ENCODE measurements around the gene KAZN. TPM values are rescaled to one million over a fixed set of nuclear protein-coding genes. Genes with fewer than 3 reads are reported as not detected.

Gene KAZN
- total RNA-seq, 2 donors from 2014 or later: 0.46 to 0.58 TPM

DNA sequence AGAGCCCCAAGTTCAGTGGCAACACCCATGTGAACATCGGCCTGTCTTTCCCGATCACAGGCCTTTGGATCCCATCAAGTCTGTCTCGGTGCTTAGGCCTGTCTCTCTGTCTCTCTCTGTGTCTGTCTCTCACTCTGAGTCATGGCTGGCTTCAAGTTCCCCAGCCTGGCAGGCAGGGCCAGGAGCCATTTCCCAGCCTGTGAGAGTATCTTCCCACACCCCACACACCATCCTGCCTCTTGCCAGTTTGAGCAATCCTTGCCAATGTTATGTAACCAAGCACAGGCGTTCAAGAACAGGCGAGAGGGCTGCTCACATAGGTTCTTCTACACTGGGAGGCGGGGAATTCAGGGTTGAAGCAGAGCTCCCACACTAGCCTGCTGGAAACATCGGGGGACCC, 485.1 kb downstream of the KAZN start:
- Mint-ChIP-seq H3K4me3 (no peak overlapping the region), H3K27me3 (ENCODE audit: low read depth) (no peaks in the 10 kb centered on the region), H3K36me3 (ENCODE audit: insufficient read depth in 2 of 2) (no peaks in the 10 kb centered on the region), H3K9me3 (no peaks in the 10 kb centered on the region), H3K4me1 (ENCODE audit: low read depth) (no peaks in the 10 kb centered on the region), H3K27ac (no peak overlapping the region)
- DNase-seq (no peak), ATAC-seq (replicated peaks in 1 of 2) (no peak)

DNA sequence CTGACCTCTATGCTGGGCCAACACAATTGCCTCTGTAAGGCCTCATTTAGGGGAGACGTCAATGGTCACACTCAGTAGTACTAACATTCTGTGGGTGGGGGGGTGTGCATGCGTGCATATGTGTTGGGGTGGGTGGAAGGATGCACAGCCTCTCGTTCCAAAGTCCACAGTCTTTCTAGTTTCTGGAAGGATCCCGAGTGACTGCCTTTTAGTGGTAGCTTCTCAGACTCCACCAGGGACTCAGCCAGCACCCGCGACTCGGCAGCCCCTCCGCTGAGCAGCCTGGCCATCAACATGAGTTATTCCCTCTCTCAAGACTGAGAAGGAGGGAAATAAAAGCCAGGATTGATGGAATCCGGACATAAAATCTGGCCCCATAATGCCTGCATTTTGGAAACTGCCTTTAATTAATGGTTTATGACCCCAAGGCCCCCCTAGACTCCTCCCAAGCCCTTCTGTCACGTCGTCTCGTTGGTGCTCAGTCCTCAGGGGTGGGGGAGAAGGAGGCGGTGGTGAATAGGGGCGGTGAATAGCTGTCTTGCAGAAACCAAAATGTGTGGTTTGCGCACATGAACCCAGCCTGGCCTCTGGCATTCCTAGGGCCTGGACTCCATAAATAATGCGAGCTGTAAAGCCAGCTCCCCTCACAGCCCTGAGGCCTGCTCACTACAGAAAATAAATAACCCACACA, 489.9 kb downstream of the KAZN start:
- H3K27ac Mint-ChIP-seq: no peak overlapping the region
- DNase-seq (no peak), ATAC-seq (replicated peaks in 1 of 2) (no peak)
- peaks cover 12% of the 10 kb centered on the region for H3K4me1 Mint-ChIP-seq (ENCODE audit: low read depth)
- H3K4me3 Mint-ChIP-seq: no peak overlapping the region
- no peaks in the 10 kb centered on the region for H3K9me3 Mint-ChIP-seq
- no peaks in the 10 kb centered on the region for H3K36me3 Mint-ChIP-seq (ENCODE audit: insufficient read depth in 2 of 2)
- peaks cover 6% of the 10 kb centered on the region for H3K27me3 Mint-ChIP-seq (ENCODE audit: low read depth)

DNA sequence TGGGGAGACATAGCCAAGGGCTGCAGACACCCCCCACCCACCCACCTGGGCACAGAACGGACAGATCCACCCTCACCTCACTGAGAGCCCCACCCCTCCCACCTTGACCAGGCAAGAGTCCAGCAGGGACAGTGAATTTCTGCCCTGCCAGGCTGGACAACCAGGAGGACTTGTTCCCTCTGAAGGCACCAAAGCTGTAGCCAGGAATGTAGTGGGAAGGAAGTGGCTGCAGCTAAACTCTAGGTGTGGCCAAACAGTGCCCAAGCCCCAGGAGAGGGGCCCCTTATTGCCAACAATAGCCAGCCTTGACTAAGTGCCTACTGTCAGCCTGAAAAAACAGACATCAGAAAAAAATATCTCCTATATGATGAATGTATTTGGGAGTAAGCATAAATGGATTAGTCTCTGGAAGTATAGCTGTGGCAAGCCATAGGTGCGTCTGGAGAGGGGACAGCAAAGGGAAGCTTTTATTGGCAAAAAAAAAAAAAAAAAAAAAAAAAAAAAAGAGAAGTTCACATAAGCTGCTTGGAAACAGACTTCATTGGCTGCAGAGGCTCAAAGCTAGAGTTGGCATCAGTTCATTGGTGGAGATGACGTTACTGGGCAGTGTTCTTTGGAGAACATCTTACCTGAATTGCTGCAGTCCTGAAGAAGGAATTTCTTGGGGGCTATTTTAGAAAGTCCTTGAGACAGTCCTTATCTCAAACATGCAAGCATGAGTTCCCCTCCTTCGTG, 490.9 kb downstream of the KAZN start:
- ATAC-seq (replicated peaks in 1 of 2) (no peak), DNase-seq (no peak)
- H3K4me1 Mint-ChIP-seq (ENCODE audit: low read depth): peaks cover 12% of the 10 kb centered on the region
- no peaks in the 10 kb centered on the region for H3K9me3 Mint-ChIP-seq
- no peak overlapping the region for H3K27ac Mint-ChIP-seq
- H3K27me3 Mint-ChIP-seq (ENCODE audit: low read depth): peaks cover 6% of the 10 kb centered on the region
- H3K4me3 Mint-ChIP-seq: no peak overlapping the region
- H3K36me3 Mint-ChIP-seq (ENCODE audit: insufficient read depth in 2 of 2): no peaks in the 10 kb centered on the region

DNA sequence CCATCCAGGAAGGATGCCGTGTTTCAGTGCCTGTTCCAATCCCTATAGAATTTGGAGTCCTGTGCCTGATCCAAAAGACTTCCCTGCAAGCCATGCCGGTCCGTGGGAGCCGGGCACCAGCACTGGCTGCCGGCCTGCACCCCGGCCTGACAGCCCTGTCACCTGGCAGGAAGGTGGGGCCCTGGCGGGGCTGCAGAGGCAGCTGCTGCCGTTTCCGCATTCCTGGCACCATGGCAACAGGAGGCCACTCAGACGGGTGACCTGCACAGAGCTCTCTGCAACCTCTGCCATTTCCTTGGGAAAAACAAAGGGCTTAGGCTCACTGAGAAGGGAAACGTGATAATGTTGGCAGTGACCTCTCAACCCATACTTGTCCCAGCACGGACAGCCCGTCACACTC, 491.9 kb downstream of the KAZN start:
- Mint-ChIP-seq H3K27me3 (ENCODE audit: low read depth) (peaks cover 6% of the 10 kb centered on the region), H3K9me3 (no peaks in the 10 kb centered on the region), H3K36me3 (ENCODE audit: insufficient read depth in 2 of 2) (no peaks in the 10 kb centered on the region), H3K4me3 (no peak overlapping the region), H3K4me1 (ENCODE audit: low read depth) (peaks cover 12% of the 10 kb centered on the region), H3K27ac (no peak overlapping the region)
- peak in 1 of 2 donors; percentile 36 for ATAC-seq (replicated peaks in 1 of 2)
- DNase-seq: peak; percentile 11 to 12

DNA sequence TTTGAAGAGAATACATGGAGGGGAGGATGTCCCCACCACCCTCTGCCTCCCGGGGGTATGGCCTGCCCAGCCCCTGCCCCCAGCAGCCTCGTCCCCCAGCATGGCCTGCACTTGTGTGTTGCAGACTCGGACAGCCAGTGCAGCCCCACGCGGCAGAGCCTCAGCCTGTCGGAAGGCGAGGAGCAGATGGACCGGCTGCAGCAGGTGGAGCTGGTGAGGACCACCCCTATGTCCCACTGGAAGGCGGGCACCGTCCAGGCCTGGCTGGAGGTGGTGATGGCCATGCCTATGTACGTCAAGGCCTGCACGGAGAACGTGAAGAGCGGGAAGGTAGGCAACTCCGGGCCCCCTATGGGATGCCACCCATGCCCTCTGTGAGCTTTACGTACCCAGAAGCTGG, 495.6 kb downstream of the KAZN start:
- ATAC-seq (replicated peaks in 1 of 2): no peak
- Mint-ChIP-seq H3K9me3 (no peaks in the 10 kb centered on the region), H3K27ac (no peak overlapping the region)

DNA sequence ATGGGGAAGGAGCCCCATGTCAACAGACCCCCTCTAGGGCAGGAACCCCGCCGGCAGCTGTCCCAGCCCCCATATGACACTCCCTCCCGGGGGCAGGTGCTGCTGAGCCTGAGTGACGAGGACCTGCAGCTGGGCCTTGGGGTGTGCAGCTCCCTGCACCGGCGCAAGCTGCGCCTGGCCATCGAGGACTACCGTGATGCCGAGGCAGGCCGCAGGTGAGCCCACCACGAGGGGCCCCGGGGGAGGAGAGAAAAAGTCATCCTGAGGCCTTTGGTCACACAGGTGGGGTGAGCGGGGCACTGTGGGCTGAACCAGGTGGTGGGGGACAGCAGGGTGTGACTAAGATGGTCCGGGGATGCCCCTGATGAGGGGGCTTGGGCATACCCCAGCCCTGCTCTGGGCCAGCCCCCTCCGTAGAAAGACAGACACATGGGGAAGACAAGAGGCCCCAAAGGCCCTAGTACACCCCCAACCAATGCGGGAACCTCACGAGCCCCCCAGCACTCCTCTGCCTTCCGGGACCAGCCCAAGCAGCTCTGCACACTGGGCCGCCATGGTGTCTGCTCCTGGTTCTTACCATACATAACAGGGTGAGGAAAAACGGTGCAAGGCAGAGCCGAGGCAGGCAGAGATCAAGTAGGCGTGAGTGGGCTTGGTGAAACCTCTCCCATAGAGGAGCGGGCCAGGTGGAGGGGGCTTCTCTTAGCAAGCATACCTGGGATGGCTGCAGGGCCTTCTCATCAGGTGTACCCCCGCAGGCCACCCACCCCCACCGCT, 496.4 kb downstream of the KAZN start:
- Mint-ChIP-seq H3K9me3 (no peaks in the 10 kb centered on the region), H3K4me3 (no peak overlapping the region), H3K27ac (no peak overlapping the region), H3K36me3 (ENCODE audit: insufficient read depth in 2 of 2) (no peaks in the 10 kb centered on the region), H3K4me1 (ENCODE audit: low read depth) (peaks cover 11% of the 10 kb centered on the region), H3K27me3 (ENCODE audit: low read depth) (peaks cover 11% of the 10 kb centered on the region)
- ATAC-seq (replicated peaks in 1 of 2): no peak
- DNase-seq: no peak

More for the DNA sequence above, 495.6 kb downstream of the KAZN start:
- DNase-seq: no peak
- peaks cover 5% of the 10 kb centered on the region for H3K27me3 Mint-ChIP-seq (ENCODE audit: low read depth)
- H3K4me1 Mint-ChIP-seq (ENCODE audit: low read depth): peaks cover 12% of the 10 kb centered on the region
- H3K4me3 Mint-ChIP-seq: no peak overlapping the region
- no peaks in the 10 kb centered on the region for H3K36me3 Mint-ChIP-seq (ENCODE audit: insufficient read depth in 2 of 2)

DNA sequence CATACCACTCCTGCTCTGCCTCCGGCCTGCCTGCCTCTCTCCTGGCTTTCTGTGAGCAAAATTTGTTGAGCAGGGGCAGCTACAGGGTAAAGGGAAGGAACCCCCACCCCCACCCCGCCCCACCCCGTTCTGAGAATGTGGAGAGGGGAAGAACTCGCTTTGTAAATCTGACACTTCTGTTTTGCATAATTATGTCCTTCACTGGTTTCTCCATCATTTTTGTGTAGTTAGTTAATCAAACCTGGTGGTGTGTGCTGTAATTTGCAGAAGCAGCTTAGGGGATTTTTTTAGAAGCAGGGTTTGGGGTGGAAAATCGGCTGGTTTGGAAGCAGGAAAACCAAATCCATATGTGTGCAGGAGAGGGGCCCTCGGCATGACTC, 497.0 kb downstream of the KAZN start:
- peaks cover 5% of the 10 kb centered on the region for H3K4me1 Mint-ChIP-seq (ENCODE audit: low read depth)
- ATAC-seq (replicated peaks in 1 of 2) (no peak), DNase-seq (no peak)
- H3K9me3 Mint-ChIP-seq: no peaks in the 10 kb centered on the region
- H3K4me3 Mint-ChIP-seq: no peak overlapping the region
- peaks cover 17% of the 10 kb centered on the region for H3K27me3 Mint-ChIP-seq (ENCODE audit: low read depth)
- no peaks in the 10 kb centered on the region for H3K36me3 Mint-ChIP-seq (ENCODE audit: insufficient read depth in 2 of 2)
- H3K27ac Mint-ChIP-seq: no peak overlapping the region

DNA sequence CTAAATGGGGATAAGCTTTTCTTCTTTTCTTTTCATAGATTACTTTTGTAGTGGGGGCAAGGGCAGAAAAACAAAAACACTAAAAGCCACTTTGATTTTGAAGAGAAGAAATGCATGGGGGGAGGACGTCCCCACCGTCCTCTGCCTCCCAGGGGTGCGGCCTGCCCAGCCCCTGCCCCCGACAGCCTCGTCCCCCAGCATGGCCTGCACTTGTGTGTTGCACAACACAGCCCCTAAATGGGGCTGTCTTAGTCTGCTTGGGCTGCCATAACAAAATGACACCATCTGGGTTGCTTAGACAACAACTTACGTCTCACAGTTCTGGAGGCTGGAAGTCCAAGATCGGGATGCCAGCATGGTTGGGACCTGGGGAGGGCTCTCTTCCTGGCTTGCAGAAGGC, 497.8 kb downstream of the KAZN start:
- Mint-ChIP-seq H3K4me1 (ENCODE audit: low read depth) (no peaks in the 10 kb centered on the region), H3K27me3 (ENCODE audit: low read depth) (peaks cover 25% of the 10 kb centered on the region), H3K4me3 (no peak overlapping the region), H3K9me3 (no peaks in the 10 kb centered on the region), H3K36me3 (ENCODE audit: insufficient read depth in 2 of 2) (no peaks in the 10 kb centered on the region), H3K27ac (no peak overlapping the region)
- ATAC-seq (replicated peaks in 1 of 2) (no peak), DNase-seq (no peak)

DNA sequence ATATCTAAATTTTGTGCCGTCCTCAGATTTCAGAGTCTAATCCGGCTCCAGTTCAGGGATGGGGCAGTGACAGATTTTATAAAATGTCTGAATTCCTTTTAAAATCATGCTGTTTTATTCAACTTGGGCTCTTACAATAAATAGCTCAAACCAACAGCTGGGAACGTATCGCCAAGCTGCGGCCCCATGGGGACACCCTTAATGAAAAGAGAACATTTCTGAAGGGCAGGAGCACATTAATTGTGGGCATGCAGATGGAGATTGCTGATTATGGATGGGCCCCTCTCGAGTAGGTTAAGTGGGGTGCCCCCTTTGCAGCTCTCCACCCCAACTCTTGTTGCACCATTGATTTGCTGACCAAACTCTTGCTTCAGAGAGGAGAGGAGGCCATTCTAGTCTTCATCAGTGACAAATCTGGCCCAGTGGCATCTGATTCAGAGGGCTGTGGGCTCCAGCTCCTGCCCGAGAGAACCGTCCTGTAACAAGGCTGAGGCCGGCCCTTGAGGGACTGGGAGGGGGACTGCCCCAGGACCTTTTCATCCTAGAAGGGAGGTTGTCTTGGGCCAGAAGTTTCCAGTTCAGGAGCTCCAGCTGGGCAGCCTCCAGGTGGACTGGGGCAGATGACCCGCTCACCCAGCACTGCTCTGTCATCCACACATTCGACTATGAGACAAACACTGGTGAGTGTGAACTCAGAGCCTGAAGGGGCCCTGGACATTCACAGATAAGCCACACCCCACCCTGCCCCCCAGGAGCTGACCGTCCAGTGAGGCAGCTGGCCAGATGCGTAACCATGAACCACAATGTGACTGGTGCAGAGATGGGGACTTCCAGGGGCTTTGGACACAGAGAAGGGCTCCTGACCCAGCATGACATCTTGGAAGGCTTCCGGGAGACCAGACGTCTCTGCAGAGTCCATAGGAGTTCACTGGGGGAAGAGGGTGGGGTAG, 500.0 kb downstream of the KAZN start:
- H3K27ac Mint-ChIP-seq: no peak overlapping the region
- peaks cover 33% of the 10 kb centered on the region for H3K27me3 Mint-ChIP-seq (ENCODE audit: low read depth)
- H3K36me3 Mint-ChIP-seq (ENCODE audit: insufficient read depth in 2 of 2): no peaks in the 10 kb centered on the region
- no peaks in the 10 kb centered on the region for H3K4me1 Mint-ChIP-seq (ENCODE audit: low read depth)
- DNase-seq (no peak), ATAC-seq (replicated peaks in 1 of 2) (no peak)
- H3K4me3 Mint-ChIP-seq: no peak overlapping the region
- H3K9me3 Mint-ChIP-seq: no peaks in the 10 kb centered on the region

DNA sequence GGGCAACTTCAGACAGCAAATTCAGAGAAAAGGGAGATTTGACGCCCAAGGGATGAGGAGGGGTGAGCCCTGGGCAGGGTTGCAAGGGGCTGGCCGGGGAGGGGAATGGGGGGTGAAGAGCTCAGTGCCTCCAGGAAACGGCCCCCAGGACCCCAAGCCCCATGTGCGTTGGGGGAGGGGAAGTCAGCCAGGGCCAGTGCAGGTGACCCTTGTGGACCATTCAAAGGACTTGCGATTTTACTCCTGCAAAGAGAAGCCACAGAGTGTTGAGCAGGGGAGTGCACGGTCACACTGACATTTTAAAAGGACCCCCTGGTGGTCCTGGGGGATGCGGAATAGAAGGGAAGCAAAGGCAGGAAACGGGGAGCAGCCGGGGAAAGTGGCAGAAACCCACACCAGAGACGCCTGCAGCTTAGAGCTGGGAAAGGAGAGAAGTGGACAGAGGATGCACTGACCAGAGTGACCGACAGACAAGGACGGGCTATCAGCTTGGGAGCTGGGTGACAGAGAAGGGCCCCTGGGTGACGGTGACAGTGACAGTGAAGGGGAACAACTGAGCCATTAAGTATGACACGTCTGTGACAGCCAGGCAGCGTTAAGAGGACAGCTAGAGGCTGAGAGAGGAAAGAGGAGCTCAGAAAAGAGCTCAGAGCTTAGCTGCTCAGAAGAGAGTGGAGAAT, 501.1 kb downstream of the KAZN start:
- no peak overlapping the region for H3K4me3 Mint-ChIP-seq
- peaks cover 33% of the 10 kb centered on the region for H3K27me3 Mint-ChIP-seq (ENCODE audit: low read depth)
- no peaks in the 10 kb centered on the region for H3K36me3 Mint-ChIP-seq (ENCODE audit: insufficient read depth in 2 of 2)
- DNase-seq (no peak), ATAC-seq (replicated peaks in 1 of 2) (no peak)
- H3K4me1 Mint-ChIP-seq (ENCODE audit: low read depth): no peaks in the 10 kb centered on the region
- H3K9me3 Mint-ChIP-seq: no peaks in the 10 kb centered on the region
- no peak overlapping the region for H3K27ac Mint-ChIP-seq

DNA sequence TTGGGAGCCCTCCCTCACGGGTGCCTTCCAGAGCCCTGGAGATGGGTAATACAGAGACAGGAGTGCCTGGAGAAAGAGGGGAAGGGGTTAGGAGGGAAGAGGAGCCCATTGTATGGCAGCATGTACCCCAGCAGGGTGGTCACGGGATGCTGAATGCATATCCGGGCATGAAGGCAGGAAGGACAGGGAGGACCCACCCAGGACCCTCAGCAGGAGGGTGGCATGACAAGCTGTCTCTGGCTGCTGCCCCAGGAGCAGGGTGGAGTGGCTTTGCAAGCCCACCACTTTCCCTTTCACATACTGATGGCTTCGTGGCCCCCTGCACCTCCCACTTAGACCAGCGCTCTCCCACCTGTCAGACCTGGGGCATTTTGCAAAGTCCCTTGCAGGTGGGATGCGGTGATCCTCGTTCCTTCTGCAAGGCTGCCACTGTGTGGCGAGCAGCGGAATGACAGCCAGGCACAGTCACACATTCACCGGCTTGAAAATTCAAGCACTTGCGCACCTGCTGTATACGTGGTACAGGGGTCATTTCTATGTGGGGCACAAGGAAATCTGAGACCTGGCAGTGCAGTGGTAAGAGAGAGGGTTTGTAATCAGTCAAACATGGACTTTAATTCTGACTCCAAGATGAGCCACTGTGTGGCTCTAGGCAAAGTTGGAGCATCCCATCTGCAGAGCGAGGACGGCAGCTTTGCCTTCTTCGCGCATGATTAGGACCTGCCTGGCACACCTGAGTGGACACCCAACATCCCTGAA, 501.8 kb downstream of the KAZN start:
- H3K4me3 Mint-ChIP-seq: no peak overlapping the region
- no peaks in the 10 kb centered on the region for H3K9me3 Mint-ChIP-seq
- DNase-seq (peak; percentile 52 to 61), ATAC-seq (replicated peaks in 1 of 2) (peak; percentile 64 to 66)
- peaks cover 33% of the 10 kb centered on the region for H3K27me3 Mint-ChIP-seq (ENCODE audit: low read depth)
- no peak overlapping the region for H3K27ac Mint-ChIP-seq
- no peaks in the 10 kb centered on the region for H3K36me3 Mint-ChIP-seq (ENCODE audit: insufficient read depth in 2 of 2)
- H3K4me1 Mint-ChIP-seq (ENCODE audit: low read depth): no peaks in the 10 kb centered on the region

Data from activated T-cell treated with anti-CD3 and anti-CD28 coated beads, Interleukin-2, amount 50 U/mL, for 72 hours (primary cell).